HG02678 (cell line): ENCODE measurements around the gene LPP.

Source experiments
- ATAC-seq: cut with Tn5 transposase; IDR thresholded peaks from one replicate; pipeline ENCODE4 v1.9.1; 2021; ENCODE audit warnings: mild to moderate bottlenecking, moderate library complexity; ENCODE audit not compliant: unreplicated experiment

The LPP gene

GRCh38 chr3:188295876-188296275 is 141.9 kb downstream of the LPP start:
- ATAC-seq, result no peak

GRCh38 chr3:188296761-188297612 is 143.0 kb downstream of the LPP start:
- ATAC-seq, result no peak

DNA sequence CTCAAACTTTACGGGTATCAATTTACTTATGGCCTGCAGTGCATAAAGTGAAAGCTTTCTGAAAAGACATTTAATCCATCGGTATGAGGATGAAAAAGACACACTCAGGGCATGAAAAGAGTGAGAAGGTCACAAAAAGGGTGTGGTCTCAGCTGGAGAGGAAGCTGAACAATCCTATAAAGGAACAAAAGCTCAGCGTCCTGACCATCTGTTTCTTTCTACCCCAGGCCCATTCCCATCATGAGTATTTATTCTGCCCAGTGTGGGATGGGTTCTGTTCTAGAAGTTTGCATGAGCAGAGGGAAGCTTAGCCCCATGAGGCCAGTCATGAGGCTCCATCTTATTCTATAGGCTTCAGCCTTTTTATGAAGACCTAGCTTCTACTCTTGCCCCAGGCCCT is 144.6 kb downstream of the LPP start:
- ATAC-seq, result no peak

DNA sequence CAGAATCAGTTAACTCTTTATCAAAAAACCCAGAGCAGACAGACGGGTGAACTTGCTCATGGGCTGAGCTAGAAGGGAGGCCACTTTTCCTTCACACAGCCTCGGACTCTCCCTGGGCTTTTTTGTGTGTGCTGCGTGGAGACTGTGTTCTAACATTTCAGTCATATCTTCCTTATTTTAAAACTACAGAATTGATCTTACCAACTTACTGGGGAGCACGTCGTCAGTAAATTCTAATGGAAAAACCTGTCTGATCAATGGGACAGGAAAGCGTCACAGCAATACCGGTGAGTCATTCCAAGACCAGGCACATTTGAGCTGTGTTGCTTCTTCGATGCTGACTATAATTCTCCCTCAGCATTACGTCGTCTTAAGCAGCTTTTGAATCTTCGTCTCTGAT is 145.1 kb downstream of the LPP start:
- no peak for ATAC-seq

GRCh38 chr3:188299708-188300107 is 145.8 kb downstream of the LPP start:
- ATAC-seq, result no peak

GRCh38 chr3:188301147-188301546 is 147.2 kb downstream of the LPP start:
- no peak for ATAC-seq

- ATAC-seq, result no peak
Measured at GRCh38 chr3:188303286-188303799, 149.4 kb downstream of the LPP start.

- no peak for ATAC-seq
Measured at GRCh38 chr3:188303823-188304222, 149.9 kb downstream of the LPP start.

- no peak for ATAC-seq
Measured at GRCh38 chr3:188304501-188304900, 150.5 kb downstream of the LPP start.

GRCh38 chr3:188305220-188305619 is 151.3 kb downstream of the LPP start:
- no peak for ATAC-seq

DNA sequence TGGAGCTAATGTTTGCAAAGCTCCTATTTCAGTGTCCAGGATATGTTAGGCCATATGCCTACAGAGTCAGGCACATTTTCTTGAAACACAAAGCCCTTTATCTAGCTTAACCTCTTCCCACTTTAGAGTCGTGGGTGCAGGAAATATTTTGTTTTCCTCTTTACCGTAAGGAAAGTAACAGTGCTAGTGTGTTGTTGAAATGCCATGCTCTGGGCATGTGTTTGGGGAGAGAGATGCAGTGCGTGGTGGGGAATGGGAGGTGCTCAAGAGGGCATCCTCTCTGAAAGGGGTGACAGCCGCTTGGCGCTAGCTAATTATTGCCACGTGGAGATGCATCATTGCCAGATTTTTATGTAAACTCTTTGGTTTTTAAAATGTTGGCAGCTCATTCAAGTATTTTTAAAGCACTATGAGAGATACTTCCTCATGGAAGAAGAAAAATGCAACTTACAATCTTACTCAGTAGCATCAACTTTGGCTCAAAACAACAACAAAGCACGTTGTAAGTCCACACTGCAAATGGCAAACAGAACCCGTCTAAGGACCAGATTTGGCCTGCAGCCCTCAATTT is 152.6 kb downstream of the LPP start:
- ATAC-seq, result no peak

DNA sequence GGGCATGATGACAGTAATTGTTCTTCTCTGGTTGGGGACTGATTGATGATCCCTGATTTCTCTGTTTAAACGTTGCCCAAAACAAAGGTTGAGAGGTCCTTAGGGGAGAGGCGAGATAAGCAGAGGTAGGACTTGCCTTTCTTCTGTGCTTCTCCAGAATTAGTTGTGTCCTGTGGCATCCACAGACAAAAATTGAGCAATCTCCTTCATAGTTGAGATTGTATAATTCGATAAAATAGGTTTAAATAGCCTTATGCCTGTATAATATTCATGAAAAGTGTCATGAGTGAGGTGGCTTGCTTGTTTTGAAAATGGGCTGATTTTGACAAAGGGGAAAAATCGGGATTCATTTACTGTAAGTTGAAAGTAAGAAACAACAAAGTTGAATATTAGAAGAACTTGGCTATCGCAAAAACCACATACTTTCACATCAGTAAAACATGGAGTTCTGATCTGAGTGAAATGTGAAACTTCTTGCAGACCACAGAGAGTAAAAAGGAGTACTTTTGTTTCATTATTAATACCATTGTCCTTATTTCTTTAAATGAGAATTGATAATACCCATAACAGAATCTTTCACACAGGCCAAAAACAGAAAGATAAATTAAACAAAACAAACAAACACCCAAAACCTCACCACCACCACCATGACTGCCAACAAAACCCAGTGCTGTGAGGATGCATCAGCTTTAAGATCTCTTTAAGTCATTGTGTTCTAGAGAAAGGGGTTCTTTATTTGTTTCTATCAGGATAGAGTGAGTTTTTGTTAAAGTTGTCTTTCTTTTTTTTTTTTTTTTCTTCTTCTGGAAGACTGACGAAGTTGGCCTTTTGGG is 155.7 kb downstream of the LPP start:
- peak; percentile 96 for ATAC-seq

DNA sequence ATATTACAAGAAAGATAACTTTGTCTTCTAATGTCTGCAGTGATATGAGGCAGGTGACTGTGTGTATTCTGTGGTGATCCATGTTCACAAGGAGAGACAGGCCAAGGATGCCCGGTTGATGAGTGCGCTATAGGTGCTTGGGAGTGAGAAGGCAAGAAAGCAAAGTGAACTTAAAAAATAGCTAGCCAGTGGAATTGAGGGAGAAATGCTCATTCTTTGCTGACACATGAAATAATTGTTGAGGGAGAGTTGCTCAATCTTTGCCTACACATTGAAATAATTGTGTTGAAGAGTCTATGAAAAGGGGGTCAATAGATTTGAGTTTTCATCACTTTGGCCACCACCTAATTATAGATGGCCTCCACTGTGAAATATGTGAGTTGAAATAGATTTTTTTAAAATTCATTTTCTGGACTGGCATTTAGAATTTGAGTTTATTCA is 156.3 kb downstream of the LPP start:
- no peak for ATAC-seq

GRCh38 chr3:188315553-188315952 is 161.6 kb downstream of the LPP start:
- ATAC-seq, result no peak

DNA sequence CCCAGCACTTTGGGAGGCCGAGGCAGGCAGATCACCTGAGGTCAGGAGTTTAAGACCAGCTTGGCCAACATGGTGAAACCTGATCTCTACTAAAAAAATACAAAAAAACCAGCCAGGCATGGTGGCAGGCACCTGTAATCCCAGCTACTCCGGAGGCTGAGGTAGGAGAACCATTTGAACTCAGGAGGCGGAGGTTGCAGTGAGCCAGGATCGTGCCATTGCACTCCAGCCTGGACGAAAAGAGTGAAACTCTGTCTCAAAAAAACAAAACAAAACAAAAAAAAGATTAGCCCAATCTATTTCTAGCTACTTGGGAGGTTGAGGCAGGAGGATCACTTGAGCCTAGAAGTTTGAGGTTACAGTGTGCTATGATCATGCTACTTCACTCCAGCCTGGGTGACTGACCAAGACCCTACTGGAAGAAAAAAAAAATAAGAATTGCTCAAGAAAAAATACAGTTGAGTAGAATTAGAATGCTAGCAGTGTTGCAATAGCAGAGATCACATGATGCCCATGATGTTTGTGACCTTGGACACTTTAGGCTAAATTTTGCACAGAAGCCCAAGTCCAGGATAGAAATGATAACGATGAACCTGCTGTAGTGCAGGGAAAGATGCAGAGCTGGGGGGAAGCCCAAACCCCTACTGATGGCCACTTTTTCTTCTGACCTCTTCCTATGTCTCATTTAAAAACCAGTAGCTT is 162.2 kb downstream of the LPP start:
- ATAC-seq, result no peak

DNA sequence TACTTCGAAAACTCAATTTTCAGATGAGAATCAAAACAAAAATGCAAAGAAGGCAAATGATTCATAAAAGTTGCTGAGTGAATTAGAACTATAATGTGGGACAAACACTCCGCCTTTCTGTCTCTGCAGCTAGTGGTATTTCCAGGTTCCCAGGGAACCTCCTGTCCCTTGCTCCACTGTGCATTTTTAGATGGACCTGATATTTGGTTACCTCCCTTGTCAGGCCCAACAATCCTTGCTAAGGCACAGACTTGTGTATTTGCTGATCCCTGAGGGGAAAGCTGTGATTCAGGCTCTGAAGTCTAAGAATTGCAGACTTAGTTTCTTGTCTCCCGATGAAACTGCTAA is 162.7 kb downstream of the LPP start:
- no peak for ATAC-seq

GRCh38 chr3:188319569-188319968 is 165.6 kb downstream of the LPP start:
- no peak for ATAC-seq

DNA sequence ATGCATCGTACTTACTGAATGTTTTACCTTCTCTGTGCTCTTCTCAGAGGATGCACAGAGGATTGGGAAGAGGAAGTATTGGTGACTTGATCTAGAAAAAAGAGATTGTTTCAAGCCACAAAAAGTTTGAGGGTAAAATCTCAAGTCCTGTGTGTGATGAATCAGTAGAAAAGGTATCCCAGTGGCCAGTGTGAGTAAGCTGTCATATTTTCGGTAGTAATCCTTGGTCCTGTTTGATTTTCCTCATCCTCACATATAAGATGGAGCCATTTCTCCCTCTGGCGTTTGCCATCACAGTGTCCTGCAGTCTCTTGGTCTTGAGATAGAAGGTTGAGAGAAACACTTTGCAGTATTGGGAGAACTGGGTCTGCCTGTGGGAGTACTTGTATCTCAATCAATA is 166.8 kb downstream of the LPP start:
- no peak for ATAC-seq

DNA sequence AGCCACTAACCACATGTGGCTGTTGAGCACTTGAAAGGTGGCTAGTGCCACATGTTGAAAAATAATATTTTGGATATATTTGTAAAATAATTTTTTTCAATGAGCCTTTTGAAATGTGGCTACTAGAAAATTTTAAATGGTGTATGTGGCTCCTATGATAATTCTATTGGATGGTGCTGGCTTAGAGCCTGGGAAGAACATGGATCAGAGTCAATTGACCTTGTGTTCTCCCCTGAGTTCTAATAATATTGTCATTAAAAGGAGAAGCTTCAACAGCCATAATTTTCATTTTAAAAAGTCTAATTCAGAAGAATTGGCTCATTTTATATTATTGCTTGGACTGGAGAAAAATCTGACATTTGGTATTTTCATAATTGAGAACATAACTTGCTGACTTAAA is 167.3 kb downstream of the LPP start:
- no peak for ATAC-seq

GRCh38 chr3:188322135-188322887 is 168.4 kb downstream of the LPP start:
- ATAC-seq, result no peak
